Activated gamma-delta T cell treated with Interleukin-2 at 50 U/mL for 16 hours (primary cell): ENCODE data around the gene IL15RA.
"Not testable (repeated sequence)": the region's sequence is repeated elsewhere in the genome, so short reads cannot be mapped to it uniquely, and the experiment has no call there.

Experiments used
- DNase-seq: peaks from one replicate; pipeline ENCODE4 v3.0.0-alpha.2; 2020

IL15RA gene

GRCh38 chr10:5919568-5919967 lies 57.8 kb downstream of the IL15RA start:
- DNase-seq, result no peak

GRCh38 chr10:5918763-5919162 lies 58.6 kb downstream of the IL15RA start:
- DNase-seq, result no peak

GRCh38 chr10:5917305-5917704 lies 60.0 kb downstream of the IL15RA start:
- DNase-seq, result no peak

- DNase-seq, result no peak
These were observed 61.9 kb downstream of the IL15RA start for GRCh38 chr10:5915451-5915850.

DNA sequence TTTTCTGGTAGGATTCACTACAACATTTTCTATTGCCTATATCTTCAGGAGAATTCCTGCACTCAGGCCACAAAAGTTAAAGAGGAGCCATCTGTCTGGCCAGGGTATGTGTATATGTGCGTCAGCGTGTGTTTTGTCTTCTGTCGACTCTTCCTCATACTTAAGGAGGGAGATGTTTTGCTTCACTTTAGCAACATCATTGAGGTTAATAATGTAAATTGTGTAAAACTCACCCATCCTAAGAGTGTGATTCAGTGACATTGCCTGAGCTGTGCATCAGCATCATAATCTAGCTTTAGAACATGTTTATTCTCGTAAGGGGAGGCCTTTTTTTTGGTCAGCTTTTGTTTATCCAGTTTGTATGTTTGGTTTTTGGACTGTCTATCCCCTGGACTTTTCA lies 63.6 kb downstream of the IL15RA start:
- DNase-seq, result no peak

GRCh38 chr10:5911670-5912069 lies 65.7 kb downstream of the IL15RA start:
- DNase-seq, result no peak

GRCh38 chr10:5910323-5911100 lies 66.8 kb downstream of the IL15RA start:
- DNase-seq, result no peak

- not testable (repeated sequence) for DNase-seq
These were observed 68.7 kb downstream of the IL15RA start for GRCh38 chr10:5908676-5909075.

DNA sequence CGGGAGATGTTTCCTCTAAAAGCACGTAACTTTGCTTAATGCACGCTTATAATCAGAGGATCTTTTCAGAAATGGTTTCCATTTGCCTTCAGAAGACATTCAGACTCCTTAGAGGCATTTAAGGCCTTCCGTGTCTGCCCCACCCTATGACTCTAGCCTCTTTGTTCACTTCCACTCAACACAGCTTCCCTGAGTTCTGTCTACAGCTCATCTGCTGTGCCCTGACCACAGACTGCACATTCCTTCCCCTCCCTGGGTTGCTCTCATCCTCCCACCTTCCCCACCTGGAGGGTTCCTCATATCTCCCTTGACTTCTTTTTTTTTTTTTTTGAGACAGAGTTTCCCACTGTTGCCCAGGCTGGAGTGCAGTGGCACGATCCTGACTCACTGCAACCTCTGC lies 70.7 kb downstream of the IL15RA start:
- no peak for DNase-seq

DNA sequence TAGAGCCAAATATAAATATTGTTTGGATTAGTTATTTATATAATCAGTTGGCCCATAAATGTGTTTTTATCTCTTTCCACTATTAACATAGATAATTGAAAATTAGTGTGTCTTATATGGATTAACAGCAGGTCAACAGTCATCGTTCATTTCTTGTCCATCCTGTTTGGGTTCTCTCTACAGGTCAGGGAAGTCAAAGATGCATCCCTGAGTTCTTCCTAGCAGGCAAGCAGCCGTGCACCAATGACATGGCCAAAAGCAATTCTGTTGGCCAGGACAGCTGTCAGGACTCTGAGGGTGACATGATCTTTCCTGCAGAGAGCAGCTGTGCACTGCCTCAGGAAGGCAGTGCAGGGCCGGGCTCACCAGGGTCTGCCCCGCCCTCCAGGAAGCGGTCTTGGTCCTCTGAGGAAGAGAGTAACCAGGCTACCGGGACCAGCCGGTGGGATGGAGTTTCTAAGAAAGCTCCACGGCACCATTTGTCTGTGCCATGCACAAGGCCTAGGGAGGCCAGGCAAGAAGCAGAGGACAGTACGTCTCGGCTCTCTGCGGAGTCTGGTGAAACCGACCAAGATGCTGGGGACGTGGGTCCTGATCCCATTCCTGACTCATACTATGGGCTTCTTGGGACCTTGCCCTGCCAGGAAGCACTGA lies 71.4 kb downstream of the IL15RA start:
- DNase-seq, result no peak

DNA sequence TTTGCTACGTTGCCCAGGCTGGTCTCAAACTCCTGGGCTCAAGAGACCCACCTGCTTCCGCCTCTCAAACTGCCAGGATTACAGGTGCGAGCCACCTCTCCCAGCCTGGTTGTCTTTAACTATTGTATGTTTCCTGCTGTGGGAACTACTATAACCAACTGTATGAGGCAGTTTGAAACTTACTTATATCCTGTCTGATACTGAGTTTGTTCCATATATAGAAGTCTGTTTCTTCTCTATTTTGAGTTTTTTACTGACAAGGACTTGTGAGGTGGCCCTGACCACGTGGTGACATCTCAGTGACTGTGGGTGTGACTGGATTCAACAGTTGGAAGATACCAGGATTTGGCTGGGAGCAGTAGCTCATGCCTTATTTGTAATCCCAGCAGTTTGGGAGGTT lies 73.1 kb downstream of the IL15RA start:
- no peak for DNase-seq

GRCh38 chr10:5903563-5903962 lies 73.8 kb downstream of the IL15RA start:
- no peak for DNase-seq

DNA sequence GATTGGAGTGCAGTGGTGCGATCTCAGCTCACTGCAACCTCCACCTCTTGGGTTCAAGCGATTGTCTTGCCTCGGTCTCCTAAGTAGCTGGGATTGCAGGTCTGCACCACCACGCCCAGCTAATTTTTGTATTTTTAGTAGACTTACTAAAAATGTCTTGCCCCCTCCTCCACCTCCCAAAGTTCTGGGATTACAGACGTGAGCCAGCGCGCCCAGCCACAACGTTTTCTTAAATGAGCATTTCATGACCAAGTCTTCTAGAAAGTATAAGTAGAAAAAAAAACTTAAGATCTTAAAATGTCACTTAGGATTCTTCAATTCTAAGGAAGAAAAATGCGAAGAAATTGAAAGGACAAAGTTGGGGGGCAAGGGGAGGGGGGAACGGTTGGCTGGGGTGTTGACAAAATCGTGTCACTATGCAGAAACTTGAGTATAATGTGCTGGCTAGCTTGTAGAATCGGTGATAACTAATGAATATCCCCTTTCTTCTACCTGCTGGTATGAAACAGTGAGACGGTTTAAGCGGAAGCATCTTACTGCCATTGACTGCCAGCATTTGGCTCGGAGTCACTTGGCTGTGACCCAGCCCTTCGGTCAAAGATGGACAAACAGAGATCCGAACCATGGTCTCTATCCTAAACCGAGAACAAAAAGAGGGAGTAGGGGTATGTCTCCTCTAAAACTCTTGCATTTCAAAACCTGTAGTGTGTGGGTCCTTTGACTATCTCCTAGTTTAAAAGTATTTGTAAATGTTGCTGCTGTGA lies 74.7 kb downstream of the IL15RA start:
- no peak for DNase-seq
